Subcutaneous abdominal adipose tissue (tissue), 5 donors: Measurements from ENCODE around the gene EHMT1.

Experiments used
- H3K27ac ChIP-seq: one replicate; pipeline ENCODE4 v1.7.0; 2013; ENCODE audit warnings: low read depth, mild to moderate bottlenecking, inconsistent platforms, low read length, moderate library complexity
- H3K27me3 ChIP-seq, 5 donors: one replicate each; pipeline ENCODE4 v1.7.0; 2013; ENCODE audit warnings: low read length in 5 of 5, inconsistent platforms in 1 of 5; ENCODE audit not compliant: control insufficient read depth in 5 of 5, insufficient read depth in 4 of 5
- H3K36me3 ChIP-seq, 5 donors: one replicate each; pipeline ENCODE4 v1.7.0; 2013; ENCODE audit warnings: low read length in 5 of 5; ENCODE audit not compliant: control insufficient read depth in 5 of 5, insufficient read depth in 5 of 5
- H3K4me1 ChIP-seq, 5 donors: one replicate each; pipeline ENCODE4 v1.7.0; 2013; ENCODE audit warnings: low read length in 5 of 5, mild to moderate bottlenecking in 3 of 5, moderate library complexity in 1 of 5; ENCODE audit not compliant: control insufficient read depth in 5 of 5, insufficient read depth in 5 of 5
- H3K4me3 ChIP-seq, 5 donors: one replicate each; pipeline ENCODE4 v1.7.0; 2013; ENCODE audit warnings: low read length in 5 of 5, low read depth in 1 of 5
- H3K9ac ChIP-seq, 5 donors: one replicate each; pipeline ENCODE4 v1.7.0; 2013; ENCODE audit warnings: low read length in 5 of 5, mild to moderate bottlenecking in 4 of 5, moderate library complexity in 3 of 5
- H3K9me3 ChIP-seq, 5 donors: one replicate each; pipeline ENCODE4 v1.7.0; 2013; ENCODE audit warnings: low read length in 5 of 5; ENCODE audit not compliant: control insufficient read depth in 5 of 5
- donor health status: healthy.
- donor health status: healthy.
- donor health status: healthy.
- donor health status: healthy.
- donor health status: healthy.

The EHMT1 gene

GRCh38 chr9:137750566-137750965 lies 131.8 kb downstream of the EHMT1 start:
- no peaks in the 10 kb centered on the region for H3K27me3 ChIP-seq
- peak overlapping the region; percentile 47 for H3K27ac ChIP-seq
- H3K9me3 ChIP-seq: peaks cover 0 to 6% (median 4%) of the 10 kb centered on the region in 5 donors
- no peak overlapping the region for H3K9ac ChIP-seq
- H3K4me1 ChIP-seq: peaks cover 0 to 15% (median 10%) of the 10 kb centered on the region in 5 donors
- H3K36me3 ChIP-seq: peaks cover 0 to 62% (median 50%) of the 10 kb centered on the region in 5 donors
- H3K4me3 ChIP-seq: no peak overlapping the region

GRCh38 chr9:137751616-137752015 lies 132.8 kb downstream of the EHMT1 start:
- Histone ChIP-seq H3K27me3 (no peaks in the 10 kb centered on the region), H3K36me3 (peaks cover 0 to 63% (median 44%) of the 10 kb centered on the region in 5 donors), H3K27ac (no peak overlapping the region), H3K9me3 (peaks cover 0 to 8% (median 5%) of the 10 kb centered on the region in 5 donors), H3K4me1 (peaks cover 0 to 18% (median 8%) of the 10 kb centered on the region in 5 donors), H3K4me3 (no peak overlapping the region), H3K9ac (no peak overlapping the region)

GRCh38 chr9:137752426-137752825 lies 133.6 kb downstream of the EHMT1 start:
- Histone ChIP-seq H3K27me3 (no peaks in the 10 kb centered on the region), H3K27ac (no peak overlapping the region), H3K4me1 (peaks cover 0 to 25% (median 14%) of the 10 kb centered on the region in 5 donors), H3K9me3 (peaks cover 0 to 8% (median 5%) of the 10 kb centered on the region in 5 donors), H3K4me3 (no peak overlapping the region), H3K9ac (no peak overlapping the region), H3K36me3 (peaks cover 0 to 65% (median 44%) of the 10 kb centered on the region in 5 donors)

- Histone ChIP-seq H3K36me3 (peaks cover 0 to 70% (median 51%) of the 10 kb centered on the region in 5 donors), H3K27me3 (no peaks in the 10 kb centered on the region), H3K4me1 (peaks cover 0 to 29% (median 14%) of the 10 kb centered on the region in 5 donors), H3K9ac (no peak overlapping the region), H3K9me3 (peaks cover 0 to 8% (median 5%) of the 10 kb centered on the region in 5 donors), H3K4me3 (no peak overlapping the region), H3K27ac (no peak overlapping the region)
These were observed 134.5 kb downstream of the EHMT1 start for GRCh38 chr9:137753192-137753765.

- Histone ChIP-seq H3K4me3 (no peak overlapping the region), H3K27me3 (no peaks in the 10 kb centered on the region), H3K27ac (no peak overlapping the region), H3K9ac (no peak overlapping the region), H3K9me3 (peaks cover 0 to 8% (median 5%) of the 10 kb centered on the region in 5 donors), H3K36me3 (peaks cover 0 to 85% (median 66%) of the 10 kb centered on the region in 5 donors), H3K4me1 (peaks cover 2 to 25% (median 12%) of the 10 kb centered on the region in 5 donors)
These were observed 136.6 kb downstream of the EHMT1 start for GRCh38 chr9:137755261-137755927.

GRCh38 chr9:137756045-137756744 lies 137.4 kb downstream of the EHMT1 start:
- no peak overlapping the region for H3K27ac ChIP-seq
- H3K27me3 ChIP-seq: no peaks in the 10 kb centered on the region
- no peak overlapping the region for H3K9ac ChIP-seq
- H3K9me3 ChIP-seq: peaks cover 0 to 8% (median 5%) of the 10 kb centered on the region in 5 donors
- H3K4me1 ChIP-seq: peaks cover 2 to 27% (median 18%) of the 10 kb centered on the region in 5 donors
- no peak overlapping the region for H3K4me3 ChIP-seq
- H3K36me3 ChIP-seq: peaks cover 0 to 89% (median 66%) of the 10 kb centered on the region in 5 donors

GRCh38 chr9:137757139-137757538 lies 138.3 kb downstream of the EHMT1 start:
- H3K4me3 ChIP-seq: no peak overlapping the region
- H3K4me1 ChIP-seq: peaks cover 2 to 32% (median 18%) of the 10 kb centered on the region in 5 donors
- peak overlapping the region; percentile 18 for H3K27ac ChIP-seq
- H3K27me3 ChIP-seq: no peaks in the 10 kb centered on the region
- H3K36me3 ChIP-seq: peaks cover 0 to 85% (median 61%) of the 10 kb centered on the region in 5 donors
- H3K9ac ChIP-seq: peak overlapping the region in 1 of 5 donors; percentile 26
- peaks cover 0 to 8% (median 5%) of the 10 kb centered on the region in 5 donors for H3K9me3 ChIP-seq

- Histone ChIP-seq H3K27me3 (no peaks in the 10 kb centered on the region), H3K9me3 (peaks cover 0 to 8% (median 5%) of the 10 kb centered on the region in 5 donors), H3K36me3 (peaks cover 0 to 85% (median 60%) of the 10 kb centered on the region in 5 donors), H3K4me3 (no peak overlapping the region), H3K27ac (peak overlapping the region; percentile 18), H3K4me1 (peaks cover 3 to 37% (median 21%) of the 10 kb centered on the region in 5 donors), H3K9ac (no peak overlapping the region)
These were observed 138.8 kb downstream of the EHMT1 start for GRCh38 chr9:137757613-137758029.

GRCh38 chr9:137758067-137758466 lies 139.3 kb downstream of the EHMT1 start:
- peaks cover 0 to 39% (median 21%) of the 10 kb centered on the region in 5 donors for H3K4me1 ChIP-seq
- H3K36me3 ChIP-seq: peaks cover 0 to 85% (median 60%) of the 10 kb centered on the region in 5 donors
- H3K9me3 ChIP-seq: peaks cover 0 to 8% (median 5%) of the 10 kb centered on the region in 5 donors
- H3K27me3 ChIP-seq: no peaks in the 10 kb centered on the region
- H3K27ac ChIP-seq: no peak overlapping the region
- no peak overlapping the region for H3K9ac ChIP-seq
- H3K4me3 ChIP-seq: no peak overlapping the region
